A549 (cell line): ENCODE data around the gene ACTR3. TPM values are rescaled to one million over a fixed set of nuclear protein-coding genes. Genes with fewer than 3 reads are reported as not detected.

ENCODE experiments used
- ATAC-seq, 2 experiments: fragments of 200-7000 bp in 1 of 2; fragments of >200 bp in 1 of 2; cut with Nextera tagmentation in 1 of 2; cut with Tn5 transposase in 1 of 2; 3 replicates each; pipeline versions ENCODE4 v1.8.0 to v1.9.1; 2018 to 2020; ENCODE audit warnings: mild to moderate bottlenecking in 1 of 2, moderate library complexity in 1 of 2
- CTCF ChIA-PET: fragments of 300-600 bp; sonication (Branson Sonifier 250); formaldehyde crosslinking; extraction: SDS; loops from one replicate; lab custom pipeline; 2021; ENCODE audit warnings: antibody characterized with exemption, inconsistent platforms; lab: Yijun Ruan, JAX
- POLR2A ChIA-PET: fragments of 350-600 bp; formaldehyde crosslinking; extraction: SDS; loops from one replicate; lab custom pipeline; 2021; ENCODE audit warnings: antibody characterized with exemption, inconsistent platforms; lab: Yijun Ruan, JAX
- DNase-seq, 2 experiments: peaks; one replicate each; pipeline versions ENCODE4 v3.0.0 to v3.0.0-alpha.2; 2011 to 2016; ENCODE audit warnings: low read depth in 1 of 2, low spot score in 1 of 2
- FAIRE-seq: peaks from 2 replicates; lab custom pipeline; 2011; peaks lifted over from hg19 to GRCh38; lab: Jason Lieb, UNC
- H3K27ac ChIP-seq, 2 experiments: fragments of >200 bp; sonication (Bioruptor Twin); formaldehyde crosslinking; 3 replicates each; pipeline ENCODE4 v1.5.1; 2016 to 2017
- H3K4me1 ChIP-seq: fragments of >200 bp; sonication (Bioruptor Twin); formaldehyde crosslinking; 3 replicates; pipeline ENCODE4 v1.6.1; 2016
- H3K4me2 ChIP-seq: fragments of >200 bp; sonication (Bioruptor Twin); formaldehyde crosslinking; 3 replicates; pipeline ENCODE4 v1.6.1; 2016
- H3K4me3 ChIP-seq: fragments of >200 bp; sonication (Bioruptor Twin); formaldehyde crosslinking; 3 replicates; pipeline ENCODE4 v1.5.1; 2016
- H3K9me3 ChIP-seq: fragments of >200 bp; sonication (Bioruptor Twin); formaldehyde crosslinking; 3 replicates; pipeline ENCODE4 v1.6.1; 2016
- CHD2 ChIP-seq: fragments of 150-350 bp; IDR thresholded peaks from 2 replicates; pipeline ENCODE4 v1.6.1; 2014; ENCODE audit warnings: low read length; ENCODE audit not compliant: partially characterized antibody
- ESRRA ChIP-seq: fragments of 150-350 bp; IDR thresholded peaks from 2 replicates; pipeline ENCODE4 v1.6.1; 2014; ENCODE audit warnings: mild to moderate bottlenecking, low read length, borderline replicate concordance
- FOXS1 ChIP-seq: fragments of 250-450 bp; sonication (Bioruptor Pico); IDR thresholded peaks from 2 replicates; pipeline ENCODE4 v1.5.0; 2020; ENCODE audit warnings: mild to moderate bottlenecking, moderate library complexity
- HEYL ChIP-seq: fragments of 250-450 bp; sonication (Bioruptor Pico); IDR thresholded peaks from 2 replicates; pipeline ENCODE4 v1.8.0; 2021; ENCODE audit warnings: mild to moderate bottlenecking, moderate library complexity
- HOXB5 ChIP-seq: fragments of 250-450 bp; sonication (Bioruptor Pico); IDR thresholded peaks from 2 replicates; pipeline ENCODE4 v1.5.0; 2020; ENCODE audit warnings: mild to moderate bottlenecking, moderate library complexity
- JUN ChIP-seq, 2 experiments: fragments of >200 bp; sonication (Bioruptor Twin); formaldehyde crosslinking; IDR thresholded peaks; 2 replicates in 1 of 2; 3 replicates in 1 of 2; pipeline ENCODE4 v1.6.1; 2016 to 2017
- JUNB ChIP-seq: fragments of >200 bp; sonication (Bioruptor Twin); formaldehyde crosslinking; IDR thresholded peaks from 2 replicates; pipeline ENCODE4 v1.6.1; 2016
- MAFK ChIP-seq: fragments of 450-650 bp; IDR thresholded peaks from 2 replicates; pipeline ENCODE4 v1.6.1; 2014; ENCODE audit not compliant: partially characterized antibody
- NFE2L2 ChIP-seq: fragments of 150-350 bp; conservative IDR thresholded peaks from 2 replicates; pipeline ENCODE4 v1.6.1; 2014; ENCODE audit warnings: low read length
- NPAS2 ChIP-seq: fragments of 250-450 bp; sonication (Bioruptor Pico); IDR thresholded peaks from 2 replicates; pipeline ENCODE4 v1.8.0; 2022; ENCODE audit warnings: mild to moderate bottlenecking, moderate library complexity, borderline replicate concordance
- NR3C1 ChIP-seq: fragments of >200 bp; sonication (Bioruptor Twin); formaldehyde crosslinking; IDR thresholded peaks from 3 replicates; pipeline ENCODE4 v1.6.1; 2017
- PHF8 ChIP-seq: fragments of 200-600 bp; sonication (generic); IDR thresholded peaks from 2 replicates; pipeline ENCODE4 v1.6.1; 2016; ENCODE audit warnings: low read depth, mild to moderate bottlenecking, antibody characterized with exemption, moderate library complexity, borderline replicate concordance
- POLR2A ChIP-seq: IDR thresholded peaks from 2 replicates; pipeline ENCODE4 v1.6.1; 2012; ENCODE audit warnings: mild to moderate bottlenecking, low read length
- POLR2AphosphoS2 ChIP-seq: conservative IDR thresholded peaks from 2 replicates; pipeline ENCODE4 v1.6.1; 2012; ENCODE audit warnings: low read length, improper control_type of control experiment, inconsistent platforms
- RCOR1 ChIP-seq: fragments of 150-350 bp; IDR thresholded peaks from 2 replicates; pipeline ENCODE4 v1.6.1; 2014; ENCODE audit warnings: antibody characterized with exemption, low read length, low read depth
- TFCP2L1 ChIP-seq: fragments of 250-450 bp; sonication (Bioruptor Pico); IDR thresholded peaks from 2 replicates; pipeline ENCODE4 v1.5.0; 2021; ENCODE audit warnings: mild to moderate bottlenecking
- ZNF302 ChIP-seq: fragments of 250-450 bp; sonication (Bioruptor Pico); IDR thresholded peaks from 2 replicates; pipeline ENCODE4 v1.9.0; 2021; ENCODE audit warnings: inconsistent platforms, mild to moderate bottlenecking, moderate library complexity
- ZSCAN20 ChIP-seq: fragments of 250-450 bp; sonication (Bioruptor Pico); IDR thresholded peaks from 2 replicates; pipeline ENCODE4 v1.8.0; 2022; ENCODE audit warnings: mild to moderate bottlenecking, moderate library complexity
- WGBS: methylation state at CpG from one replicate; pipeline ENCODE4 v1.1.6; 2017; ENCODE audit errors: missing lambda C conversion rate; 5-methylcytosine and 5-hydroxymethylcytosine counted together
- polyA plus RNA-seq, 4 experiments: library from polyadenylated mRNA; depleted of rRNA in 3 of 4; stranded (reverse); fragments of >200 nt; fragmentation: RNase III in 1 of 4; extraction: RNeasy Plus Mini Kit Qiagen cat#74134 plus additional on column Dnase treatment in 1 of 4; gene quantifications; 2 replicates in 3 of 4; 3 replicates in 1 of 4; pipeline ENCODE4 v1.2.3, GENCODE V29; 2011 to 2017
- TF ChIP-seq, protein P1 (sequence below): fragments of >200 bp; sonication (Bioruptor Twin); formaldehyde crosslinking; IDR thresholded peaks from 3 replicates; pipeline ENCODE4 v1.5.1; 2016
- TF ChIP-seq, protein P2 (sequence below): IDR thresholded peaks from 2 replicates; pipeline ENCODE4 v1.6.1; 2012
- TF ChIP-seq, protein P3 (sequence below): fragments of 200-600 bp; sonication (generic); IDR thresholded peaks from 2 replicates; pipeline ENCODE4 v1.6.1; 2016; ENCODE audit warnings: antibody characterized with exemption, mild to moderate bottlenecking, moderate library complexity
- TF ChIP-seq, protein P4 (sequence below): fragments of 250-450 bp; sonication (Bioruptor Pico); IDR thresholded peaks from 2 replicates; pipeline ENCODE4 v1.5.0; 2021; ENCODE audit warnings: mild to moderate bottlenecking, moderate library complexity, borderline replicate concordance

ACTR3 gene
- polyA plus RNA-seq, 2 of the 4 experiments (the other 2 are of a cell fraction) = 359 to 412 TPM

DNA sequence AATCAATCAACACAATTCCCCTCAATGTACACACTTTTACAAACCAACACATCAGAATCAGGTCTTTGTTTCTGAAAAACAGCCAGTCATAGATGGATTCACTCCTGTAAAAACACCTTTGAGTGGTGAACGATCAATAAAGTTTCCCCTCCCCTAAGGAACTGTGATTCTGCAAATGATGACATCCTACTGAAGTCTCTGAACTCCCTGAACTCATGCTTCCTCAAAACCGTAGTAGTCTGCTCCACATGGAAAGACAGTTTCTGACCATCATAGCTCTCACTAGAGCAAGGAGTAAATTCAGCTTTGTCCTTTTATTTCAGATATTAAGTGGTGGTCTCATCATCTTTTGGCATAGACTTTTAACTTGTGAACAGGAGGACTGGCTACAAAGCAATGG lies 43.5 kb upstream of the ACTR3 start:
- Histone ChIP-seq H3K9me3 (no peaks in the 10 kb centered on the region), H3K4me2 (no peak overlapping the region), H3K27ac (no peak overlapping the region), H3K4me3 (no peak overlapping the region), H3K4me1 (0 out of 3 replicates have a peak, but pooled peaks cover 6% of the 10 kb centered on the region)
- FAIRE-seq = no peak
- DNase-seq = no peak
- TF ChIP-seq, protein P1, sequence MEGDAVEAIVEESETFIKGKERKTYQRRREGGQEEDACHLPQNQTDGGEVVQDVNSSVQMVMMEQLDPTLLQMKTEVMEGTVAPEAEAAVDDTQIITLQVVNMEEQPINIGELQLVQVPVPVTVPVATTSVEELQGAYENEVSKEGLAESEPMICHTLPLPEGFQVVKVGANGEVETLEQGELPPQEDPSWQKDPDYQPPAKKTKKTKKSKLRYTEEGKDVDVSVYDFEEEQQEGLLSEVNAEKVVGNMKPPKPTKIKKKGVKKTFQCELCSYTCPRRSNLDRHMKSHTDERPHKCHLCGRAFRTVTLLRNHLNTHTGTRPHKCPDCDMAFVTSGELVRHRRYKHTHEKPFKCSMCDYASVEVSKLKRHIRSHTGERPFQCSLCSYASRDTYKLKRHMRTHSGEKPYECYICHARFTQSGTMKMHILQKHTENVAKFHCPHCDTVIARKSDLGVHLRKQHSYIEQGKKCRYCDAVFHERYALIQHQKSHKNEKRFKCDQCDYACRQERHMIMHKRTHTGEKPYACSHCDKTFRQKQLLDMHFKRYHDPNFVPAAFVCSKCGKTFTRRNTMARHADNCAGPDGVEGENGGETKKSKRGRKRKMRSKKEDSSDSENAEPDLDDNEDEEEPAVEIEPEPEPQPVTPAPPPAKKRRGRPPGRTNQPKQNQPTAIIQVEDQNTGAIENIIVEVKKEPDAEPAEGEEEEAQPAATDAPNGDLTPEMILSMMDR = no peak
- TF ChIP-seq TFCP2L1 (CRISPR knock-in tag) (no peak), FOXS1 (CRISPR knock-in tag) (no peak), RCOR1 (no peak)
- TF ChIP-seq, protein P2, sequence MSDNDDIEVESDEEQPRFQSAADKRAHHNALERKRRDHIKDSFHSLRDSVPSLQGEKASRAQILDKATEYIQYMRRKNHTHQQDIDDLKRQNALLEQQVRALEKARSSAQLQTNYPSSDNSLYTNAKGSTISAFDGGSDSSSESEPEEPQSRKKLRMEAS = no peak
- POLR2A ChIA-PET = interaction anchor here (1.9 kb wide), 1 partner anchor 43 kb away, joined by 4 read pairs; no protein-coding TSS in a partner anchor
- CTCF ChIA-PET = interaction anchor here (1.0 kb wide), 1 partner anchor 8 kb away, joined by 4 read pairs; no protein-coding TSS in a partner anchor
- no peak for ATAC-seq
- WGBS = 51% methylated on average over 2 of the region's 2 CpGs

DNA sequence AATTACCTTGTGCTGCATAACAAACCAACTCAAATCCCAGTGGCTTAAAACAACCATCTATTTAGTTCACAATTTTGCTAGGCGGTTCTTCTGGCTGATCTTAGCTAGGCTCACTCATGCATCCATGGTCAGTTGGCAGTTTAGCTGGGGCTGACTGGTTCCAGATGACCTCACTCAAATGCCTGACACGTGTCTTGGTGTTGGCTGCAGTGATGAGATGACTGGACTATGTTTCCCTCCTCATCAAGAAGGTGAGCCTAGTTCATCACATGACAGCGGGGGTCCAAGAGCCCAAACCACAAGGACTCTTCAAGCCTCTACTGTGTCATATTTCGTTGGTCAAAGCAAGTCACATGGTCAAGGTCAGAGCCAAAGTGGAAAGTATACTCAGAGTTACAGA lies 42.7 kb upstream of the ACTR3 start:
- Histone ChIP-seq H3K4me1 (0 out of 3 replicates have a peak, but pooled peaks cover 6% of the 10 kb centered on the region), H3K4me2 (no peak overlapping the region), H3K9me3 (no peaks in the 10 kb centered on the region), H3K27ac (no peak overlapping the region), H3K4me3 (no peak overlapping the region)
- POLR2A ChIA-PET = no interaction called here
- CTCF ChIA-PET = interaction anchor here (1.0 kb wide), 1 partner anchor 9 kb away, joined by 4 read pairs; no protein-coding TSS in a partner anchor
- ATAC-seq (no peak), FAIRE-seq (no peak)
- no peak for TF ChIP-seq JUNB
- TF ChIP-seq POLR2AphosphoS2 = no peak
- no peak for TF ChIP-seq MAFK
- TF ChIP-seq, protein P1 = no peak
- no peak for TF ChIP-seq NR3C1
- TF ChIP-seq, protein P3, sequence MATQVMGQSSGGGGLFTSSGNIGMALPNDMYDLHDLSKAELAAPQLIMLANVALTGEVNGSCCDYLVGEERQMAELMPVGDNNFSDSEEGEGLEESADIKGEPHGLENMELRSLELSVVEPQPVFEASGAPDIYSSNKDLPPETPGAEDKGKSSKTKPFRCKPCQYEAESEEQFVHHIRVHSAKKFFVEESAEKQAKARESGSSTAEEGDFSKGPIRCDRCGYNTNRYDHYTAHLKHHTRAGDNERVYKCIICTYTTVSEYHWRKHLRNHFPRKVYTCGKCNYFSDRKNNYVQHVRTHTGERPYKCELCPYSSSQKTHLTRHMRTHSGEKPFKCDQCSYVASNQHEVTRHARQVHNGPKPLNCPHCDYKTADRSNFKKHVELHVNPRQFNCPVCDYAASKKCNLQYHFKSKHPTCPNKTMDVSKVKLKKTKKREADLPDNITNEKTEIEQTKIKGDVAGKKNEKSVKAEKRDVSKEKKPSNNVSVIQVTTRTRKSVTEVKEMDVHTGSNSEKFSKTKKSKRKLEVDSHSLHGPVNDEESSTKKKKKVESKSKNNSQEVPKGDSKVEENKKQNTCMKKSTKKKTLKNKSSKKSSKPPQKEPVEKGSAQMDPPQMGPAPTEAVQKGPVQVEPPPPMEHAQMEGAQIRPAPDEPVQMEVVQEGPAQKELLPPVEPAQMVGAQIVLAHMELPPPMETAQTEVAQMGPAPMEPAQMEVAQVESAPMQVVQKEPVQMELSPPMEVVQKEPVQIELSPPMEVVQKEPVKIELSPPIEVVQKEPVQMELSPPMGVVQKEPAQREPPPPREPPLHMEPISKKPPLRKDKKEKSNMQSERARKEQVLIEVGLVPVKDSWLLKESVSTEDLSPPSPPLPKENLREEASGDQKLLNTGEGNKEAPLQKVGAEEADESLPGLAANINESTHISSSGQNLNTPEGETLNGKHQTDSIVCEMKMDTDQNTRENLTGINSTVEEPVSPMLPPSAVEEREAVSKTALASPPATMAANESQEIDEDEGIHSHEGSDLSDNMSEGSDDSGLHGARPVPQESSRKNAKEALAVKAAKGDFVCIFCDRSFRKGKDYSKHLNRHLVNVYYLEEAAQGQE = no peak
- TF ChIP-seq PHF8 = no peak
- TF ChIP-seq POLR2A = no peak
- TF ChIP-seq ESRRA = no peak
- TF ChIP-seq FOXS1 (CRISPR knock-in tag) = no peak
- TF ChIP-seq, protein P4, sequence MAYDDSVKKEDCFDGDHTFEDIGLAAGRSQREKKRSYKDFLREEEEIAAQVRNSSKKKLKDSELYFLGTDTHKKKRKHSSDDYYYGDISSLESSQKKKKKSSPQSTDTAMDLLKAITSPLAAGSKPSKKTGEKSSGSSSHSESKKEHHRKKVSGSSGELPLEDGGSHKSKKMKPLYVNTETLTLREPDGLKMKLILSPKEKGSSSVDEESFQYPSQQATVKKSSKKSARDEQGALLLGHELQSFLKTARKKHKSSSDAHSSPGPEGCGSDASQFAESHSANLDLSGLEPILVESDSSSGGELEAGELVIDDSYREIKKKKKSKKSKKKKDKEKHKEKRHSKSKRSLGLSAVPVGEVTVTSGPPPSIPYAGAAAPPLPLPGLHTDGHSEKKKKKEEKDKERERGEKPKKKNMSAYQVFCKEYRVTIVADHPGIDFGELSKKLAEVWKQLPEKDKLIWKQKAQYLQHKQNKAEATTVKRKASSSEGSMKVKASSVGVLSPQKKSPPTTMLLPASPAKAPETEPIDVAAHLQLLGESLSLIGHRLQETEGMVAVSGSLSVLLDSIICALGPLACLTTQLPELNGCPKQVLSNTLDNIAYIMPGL (CRISPR knock-in tag) = no peak
- no peak for TF ChIP-seq HOXB5
- no peak for TF ChIP-seq JUN (IDR thresholded peaks at IDR 0.05)
- no peak for TF ChIP-seq NFE2L2
- TF ChIP-seq NPAS2 = no peak
- TF ChIP-seq ZNF302 (CRISPR knock-in tag) = no peak
- TF ChIP-seq CHD2 = no peak
- TF ChIP-seq HEYL (CRISPR knock-in tag) = no peak
- no peak for TF ChIP-seq ZSCAN20 (CRISPR knock-in tag)
- TF ChIP-seq, all 56 proteins: peak for 0
- DNase-seq = no peak
- 65% methylated on average over 4 of the region's 4 CpGs for WGBS
